GM10847 (cell line): ENCODE data around the gene MELTF.

Experiments used
- POLR2A ChIP-seq: IDR thresholded peaks from 2 replicates; pipeline ENCODE4 v1.6.1; 2011; ENCODE audit not compliant: insufficient read length; ENCODE audit errors: extremely low read depth

MELTF gene

GRCh38 chr3:197017003-197017402 lies 12.6 kb downstream of the MELTF start:
- TF ChIP-seq POLR2A = no peak

DNA sequence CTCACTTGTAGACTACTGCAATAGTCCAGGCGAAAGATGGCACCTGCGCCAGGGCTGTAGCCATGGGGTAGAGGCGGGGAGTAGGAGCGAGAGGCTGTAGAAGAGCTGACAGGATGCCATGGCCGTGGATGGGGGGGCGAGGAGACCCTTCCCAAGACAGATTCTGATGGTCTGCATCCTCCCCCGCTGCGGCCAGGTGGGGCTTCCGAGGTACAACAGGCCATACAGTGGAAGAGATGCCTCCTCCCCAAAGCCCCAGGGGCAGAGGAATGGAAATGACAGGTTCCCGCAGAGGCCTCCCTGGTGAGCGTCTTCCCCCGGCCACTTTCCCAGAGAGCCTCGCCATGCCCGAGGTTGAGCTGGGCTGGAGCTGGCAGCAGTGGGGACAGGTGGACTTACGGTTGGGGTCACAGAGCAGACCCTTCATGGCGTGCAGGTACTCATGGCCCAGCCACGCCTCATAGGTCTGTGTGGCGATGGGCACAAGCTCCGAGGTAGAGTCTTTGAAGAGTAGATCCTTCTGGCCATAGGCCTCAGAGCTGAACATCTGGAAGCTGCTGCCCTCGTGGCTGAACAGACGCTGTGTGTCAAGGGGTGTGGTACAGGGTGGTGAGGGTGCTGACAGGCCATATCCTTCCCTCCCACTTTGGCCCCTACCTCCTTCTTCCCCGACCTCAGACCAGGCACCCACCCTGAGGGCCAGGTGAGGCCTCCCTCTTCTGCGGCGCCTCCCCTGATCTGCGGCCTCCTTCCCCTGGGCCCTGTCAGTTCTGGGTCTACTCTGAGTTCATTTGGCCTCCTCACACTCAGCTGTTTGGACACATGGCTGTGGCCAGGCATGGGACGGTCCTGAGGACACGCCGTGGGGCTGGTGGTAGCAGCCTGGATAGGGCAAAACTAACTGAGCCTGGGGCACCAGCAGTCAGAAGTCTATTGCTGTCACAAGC lies 13.6 kb downstream of the MELTF start:
- no peak for TF ChIP-seq POLR2A

DNA sequence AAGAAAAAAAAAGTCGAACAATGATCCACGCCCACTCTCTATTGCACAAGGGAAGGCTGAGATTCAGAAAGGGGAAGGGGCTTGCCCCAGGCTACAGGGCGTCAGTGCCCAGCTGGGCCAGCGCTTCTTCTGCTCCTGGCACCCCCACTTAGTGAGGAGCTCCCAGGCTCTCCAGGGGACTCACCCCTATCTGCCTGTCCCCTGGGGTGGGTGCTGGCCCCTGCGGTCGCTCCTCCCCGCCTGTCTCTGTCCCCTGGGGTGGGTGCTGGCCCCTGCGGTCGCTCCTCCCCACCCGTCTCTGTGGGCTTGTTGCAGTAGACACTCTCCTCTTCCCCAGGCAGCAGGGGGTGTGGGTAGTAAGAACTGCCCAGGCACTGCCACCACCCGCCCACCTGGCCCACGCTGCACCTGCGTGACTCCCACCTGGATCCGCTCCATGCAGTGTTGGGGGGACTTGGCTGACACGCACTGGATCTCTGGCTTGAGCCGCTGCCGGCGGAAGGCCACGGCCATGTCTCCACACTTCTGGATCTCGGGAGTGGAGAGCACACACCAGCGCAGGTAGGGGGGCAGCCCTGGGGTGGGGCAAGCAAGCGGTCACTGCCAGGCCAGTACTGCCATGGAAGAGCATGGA lies 14.6 kb downstream of the MELTF start:
- TF ChIP-seq POLR2A = no peak

DNA sequence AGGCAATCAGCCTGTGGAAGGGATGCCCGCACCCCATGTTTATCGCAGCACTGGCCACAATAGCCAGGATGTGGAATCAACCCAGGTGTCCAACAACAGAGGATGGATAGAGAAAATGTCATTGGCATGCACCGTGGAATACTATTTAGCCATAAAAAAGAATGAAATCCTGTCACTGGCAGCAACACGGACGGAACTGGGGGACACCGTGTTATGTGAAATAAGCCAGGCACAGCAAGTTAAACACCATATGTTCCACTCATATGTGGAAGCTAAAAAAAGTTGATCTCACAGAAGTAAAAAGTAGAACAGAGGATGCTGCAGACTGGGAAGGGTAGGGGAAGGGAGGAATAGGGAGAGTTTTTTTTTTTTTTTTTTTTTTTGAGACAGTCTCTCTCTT lies 15.6 kb downstream of the MELTF start:
- TF ChIP-seq POLR2A = no peak

GRCh38 chr3:197012540-197012883 lies 17.1 kb downstream of the MELTF start:
- TF ChIP-seq POLR2A = no peak

DNA sequence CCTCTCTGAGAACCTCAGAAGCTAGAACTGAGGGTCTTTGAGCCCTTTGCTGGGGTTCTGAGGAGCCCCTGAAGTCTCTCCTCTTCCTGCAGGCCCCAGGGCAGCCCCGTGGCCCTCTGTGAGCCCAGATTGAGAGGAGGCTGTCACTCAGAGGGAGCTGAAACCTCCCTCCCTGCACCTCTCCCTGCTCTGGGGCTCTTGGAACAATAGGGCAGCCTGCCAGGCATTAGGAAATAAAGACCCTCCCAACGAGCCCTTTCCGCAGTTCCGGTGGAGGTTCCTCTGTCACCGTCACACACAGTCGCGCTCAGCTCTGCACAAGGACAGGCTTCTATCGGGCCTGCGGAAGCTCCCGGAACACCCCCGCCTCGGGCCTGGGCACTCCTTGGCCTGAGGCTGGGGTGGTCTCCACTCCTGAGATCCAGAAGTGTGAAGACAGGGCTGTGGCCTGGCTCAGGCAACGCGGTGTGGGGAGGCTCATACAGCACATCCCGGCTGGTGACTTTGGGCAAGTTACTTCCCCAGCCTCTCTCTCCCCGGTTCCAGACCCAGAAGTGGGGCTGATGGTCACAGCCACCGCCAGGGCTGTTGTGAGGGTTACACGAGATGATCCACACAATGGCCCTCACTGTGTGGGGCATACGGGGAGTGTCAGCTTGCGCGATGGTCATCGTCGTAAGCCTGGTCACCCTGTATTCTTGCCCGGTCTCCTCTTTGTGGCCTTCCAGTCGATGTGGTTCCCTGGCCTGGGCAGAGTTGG lies 17.7 kb downstream of the MELTF start:
- no peak for TF ChIP-seq POLR2A

DNA sequence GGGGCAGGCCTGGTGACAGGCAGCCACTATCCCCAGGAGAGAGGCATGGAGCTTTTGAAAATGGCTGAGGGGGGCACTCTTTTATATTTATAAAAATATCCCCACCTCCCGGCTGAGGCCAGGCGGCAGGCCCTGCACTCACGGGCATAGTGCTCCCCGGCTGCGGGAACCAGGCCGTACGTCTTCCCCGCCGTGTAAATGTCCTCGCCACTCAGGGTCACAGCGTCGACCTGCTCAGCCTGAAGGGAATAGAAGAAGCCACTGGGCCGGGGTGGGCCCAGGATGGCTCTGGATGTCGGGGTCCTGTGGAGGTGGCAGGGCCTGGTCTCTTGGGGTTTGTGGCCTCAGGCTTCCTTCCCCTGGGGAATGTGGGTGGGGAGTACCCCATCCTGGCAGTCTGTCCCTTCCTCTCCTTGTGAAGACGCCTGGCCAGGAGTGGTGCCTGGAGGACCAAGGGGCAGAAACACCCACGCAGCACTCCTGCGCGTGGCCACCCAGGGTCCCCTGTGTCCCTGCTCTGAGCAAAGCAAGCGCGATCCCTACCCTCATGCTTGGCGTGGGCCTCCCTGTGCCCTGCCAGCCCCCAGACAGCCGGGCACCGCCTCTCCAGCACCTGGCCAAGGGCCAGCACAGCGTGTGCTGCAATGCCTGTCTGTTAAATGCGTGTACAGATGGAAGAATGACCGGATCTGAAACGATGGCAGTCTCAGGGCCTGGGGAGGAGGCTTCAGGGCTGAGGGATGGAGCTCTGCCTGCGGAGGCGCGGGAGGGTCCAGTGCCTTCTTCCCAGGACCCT lies 18.9 kb downstream of the MELTF start:
- no peak for TF ChIP-seq POLR2A

GRCh38 chr3:197009532-197010019 lies 20.0 kb downstream of the MELTF start:
- no peak for TF ChIP-seq POLR2A

DNA sequence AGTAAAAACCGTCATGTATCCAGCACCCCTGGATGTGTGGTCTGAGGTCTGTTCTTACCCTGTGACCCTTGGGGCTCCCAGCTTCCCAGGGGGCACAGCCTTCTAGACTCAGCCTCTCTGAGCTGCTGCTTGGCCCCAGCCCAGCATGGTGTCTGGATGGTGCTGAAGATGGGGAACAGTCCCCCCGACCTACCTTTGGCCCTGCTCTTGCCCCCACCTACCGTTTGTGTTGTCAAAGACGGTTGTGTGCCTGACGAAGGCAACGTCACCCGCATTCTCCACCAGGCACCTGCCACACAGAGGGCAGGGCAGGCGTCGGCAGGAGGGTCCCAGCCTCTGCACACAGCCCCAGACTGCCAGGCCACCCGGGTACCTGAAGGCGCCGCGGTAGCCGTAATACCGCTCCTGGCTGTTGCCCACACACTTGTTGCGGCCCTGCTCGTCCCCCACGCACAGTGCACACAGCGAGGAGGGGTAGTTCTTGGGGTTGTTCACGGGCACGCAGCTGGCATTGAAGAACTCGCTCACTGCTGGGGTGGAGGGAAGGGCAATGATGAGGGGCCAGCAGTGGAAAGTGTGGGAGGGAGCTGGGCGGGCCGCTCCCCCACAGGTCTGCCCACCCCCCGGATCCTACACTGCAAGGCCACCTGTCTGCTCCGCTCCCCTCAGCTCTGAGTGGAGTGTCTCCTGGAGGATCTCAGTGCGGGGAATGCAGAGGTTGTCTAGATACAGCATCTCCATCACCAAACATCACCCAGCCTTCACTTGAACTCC lies 21.0 kb downstream of the MELTF start:
- TF ChIP-seq POLR2A = no peak

DNA sequence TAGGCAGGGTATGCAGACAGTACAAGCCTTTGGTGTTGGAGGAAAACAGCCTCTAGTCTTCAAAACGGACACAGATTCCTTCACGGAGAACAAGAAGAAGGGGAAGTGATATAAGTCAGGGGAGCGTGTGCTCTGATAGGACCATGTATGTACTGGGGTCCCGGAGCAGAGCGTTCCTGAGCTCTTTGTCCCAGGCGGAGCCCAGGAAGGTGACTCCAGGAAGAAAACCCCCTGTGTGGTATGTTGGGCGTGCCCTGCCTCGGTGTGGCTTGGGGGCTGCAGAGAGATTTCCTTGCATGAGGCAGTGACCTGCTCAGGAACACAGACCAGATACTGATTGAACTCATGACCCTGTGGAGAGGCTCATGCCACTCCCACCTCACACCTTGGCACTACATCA lies 21.7 kb downstream of the MELTF start:
- TF ChIP-seq POLR2A = no peak

DNA sequence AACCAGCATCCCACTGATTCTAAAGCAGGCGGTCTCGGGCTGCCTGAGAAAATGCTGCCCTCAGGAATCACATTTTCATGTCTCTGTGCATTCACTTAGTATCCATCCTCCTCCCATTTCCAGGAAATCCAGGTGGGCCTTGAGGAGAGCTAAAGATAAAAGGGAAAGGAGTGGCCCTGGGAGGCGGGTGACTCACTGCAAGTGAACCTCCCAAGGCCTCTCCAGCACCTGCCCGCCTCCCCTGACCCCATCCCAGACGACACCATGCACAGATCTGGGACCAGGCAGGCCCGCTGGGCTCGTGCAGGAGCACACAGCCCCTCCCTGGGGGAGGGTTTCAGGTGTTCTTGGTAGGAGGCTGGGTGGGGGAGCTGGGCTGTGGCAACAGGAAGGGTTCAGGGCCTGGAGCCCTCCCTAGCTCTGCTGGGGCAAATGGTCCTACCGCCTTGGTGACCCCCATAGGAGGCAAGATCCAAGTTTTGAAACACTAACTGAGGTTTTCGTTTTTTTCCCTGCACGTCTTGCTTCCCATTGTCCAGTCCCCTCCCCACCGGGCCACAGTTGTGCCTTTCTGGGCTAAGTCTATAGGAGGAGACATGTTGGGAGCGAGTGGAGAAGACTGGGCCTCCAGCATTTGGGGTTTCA lies 22.2 kb downstream of the MELTF start:
- TF ChIP-seq POLR2A = no peak

- no peak for TF ChIP-seq POLR2A
Measured at GRCh38 chr3:197006860-197007259, 22.8 kb downstream of the MELTF start.

DNA sequence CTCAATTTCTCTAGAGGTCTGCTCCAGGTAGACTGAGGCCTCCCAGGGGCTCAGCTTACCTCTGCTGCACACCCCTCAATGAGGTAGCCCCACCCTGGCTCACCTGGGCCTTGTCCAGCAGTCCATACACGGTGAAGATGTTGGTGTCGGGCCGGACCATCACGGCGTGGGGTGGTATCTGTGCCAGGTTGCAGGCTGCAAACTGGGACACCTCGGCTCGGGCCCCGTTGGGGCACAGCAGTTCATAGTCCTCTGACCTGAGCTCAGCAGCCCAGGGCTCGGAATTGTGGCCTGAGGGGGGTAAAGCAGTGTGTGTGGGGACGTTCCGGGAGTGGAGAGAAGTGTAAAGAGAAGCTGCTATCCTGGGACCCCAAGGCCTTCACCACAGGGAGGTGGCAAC lies 23.2 kb downstream of the MELTF start:
- no peak for TF ChIP-seq POLR2A
